ENCODE data around the gene IGF1R. TPM values are rescaled to one million over a fixed set of nuclear protein-coding genes. Genes with fewer than 3 reads are reported as not detected.
"Not testable (repeated sequence)": the region's sequence is repeated elsewhere in the genome, so short reads cannot be mapped to it uniquely, and the experiment has no call there.

The IGF1R gene
- total RNA-seq, 4 donors from 2014 or later: 59.6 to 172 (median 88.5) TPM

DNA sequence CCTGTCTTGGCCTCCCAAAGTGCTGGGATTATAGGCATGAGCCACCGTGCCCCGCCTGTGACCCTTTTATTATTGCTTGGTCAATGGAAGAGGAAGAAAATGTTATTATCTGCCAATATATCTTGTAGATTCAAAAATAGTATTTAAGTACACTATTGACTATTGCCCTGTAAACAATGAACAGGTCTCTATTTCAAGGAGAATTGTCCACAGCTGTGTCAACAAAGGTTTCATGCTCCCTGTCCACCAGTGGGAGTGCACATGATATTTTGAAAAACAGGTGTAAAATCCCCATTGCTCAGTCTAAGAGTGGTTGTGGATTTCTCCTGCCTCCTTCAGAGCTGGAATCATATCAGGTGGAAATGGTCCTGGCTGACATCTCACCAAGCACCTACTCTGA lies 36.5 kb upstream of the IGF1R start:
- TF ChIP-seq POLR2A (IDR thresholded peaks at IDR 0.05) (no peak), CTCF (IDR thresholded peaks at IDR 0.05) (no peak)
- intact Hi-C loops (cut with DNase I; ENCODE audit: low total_unique reads): no loop called here
- H3K4me3 ChIP-seq (ENCODE audit: low read depth, poor library complexity, severe bottlenecking): no peak overlapping the region
- 87 to 98% methylated on average over 2 of the region's 2 CpGs for WGBS, 2 donors
- no peak for DNase-seq (ENCODE audit: low spot score in 2 of 2)

GRCh38 chr15:98612490-98613110 lies 35.7 kb upstream of the IGF1R start:
- intact Hi-C loops (cut with DNase I; ENCODE audit: low total_unique reads): no loop called here
- H3K4me3 ChIP-seq (ENCODE audit: low read depth, poor library complexity, severe bottlenecking): no peak overlapping the region
- WGBS, 2 donors: 69 to 82% methylated on average over 6 of the region's 6 CpGs
- TF ChIP-seq POLR2A (IDR thresholded peaks at IDR 0.05) (no peak), CTCF (IDR thresholded peaks at IDR 0.05) (no peak)
- no peak for DNase-seq (ENCODE audit: low spot score in 2 of 2)

- intact Hi-C loops (cut with DNase I; ENCODE audit: low total_unique reads): no loop called here
- no peak for DNase-seq (ENCODE audit: low spot score in 2 of 2)
- H3K4me3 ChIP-seq (ENCODE audit: low read depth, poor library complexity, severe bottlenecking): no peak overlapping the region
- TF ChIP-seq CTCF (IDR thresholded peaks at IDR 0.05) (no peak), POLR2A (IDR thresholded peaks at IDR 0.05) (no peak)
- whole genome bisulfite sequencing, 2 donors: 75 to 82% methylated on average over 6 of the region's 6 CpGs
These were observed 33.7 kb upstream of the IGF1R start for GRCh38 chr15:98614681-98615080.

DNA sequence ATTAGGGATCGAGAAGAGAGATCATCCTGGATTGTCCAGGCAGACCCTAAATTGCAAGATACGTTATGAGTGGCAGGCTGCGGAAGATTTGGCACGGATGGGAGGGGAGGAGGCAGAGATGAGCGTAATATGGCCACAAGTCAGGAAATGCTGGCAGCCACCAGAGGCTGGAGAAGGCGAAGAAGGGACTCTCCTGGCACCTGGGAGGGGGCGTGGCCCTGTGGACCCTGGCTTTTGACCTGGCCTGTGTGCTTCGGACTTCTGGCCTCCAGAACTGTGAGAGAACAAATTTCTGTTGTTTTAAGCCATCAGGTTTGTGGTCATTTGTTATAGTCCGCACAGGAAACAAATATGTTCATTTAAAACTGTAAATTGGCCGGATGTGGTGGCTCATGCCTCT lies 31.9 kb upstream of the IGF1R start:
- H3K4me3 ChIP-seq (ENCODE audit: low read depth, poor library complexity, severe bottlenecking): no peak overlapping the region
- TF ChIP-seq POLR2A (IDR thresholded peaks at IDR 0.05) (no peak), CTCF (IDR thresholded peaks at IDR 0.05) (no peak)
- DNase-seq (ENCODE audit: low spot score in 2 of 2): peak in 1 of 2 donors; percentile 69
- intact Hi-C loops (cut with DNase I; ENCODE audit: low total_unique reads): no loop called here
- WGBS, 2 donors: 68 to 74% methylated on average over 10 of the region's 10 CpGs

GRCh38 chr15:98617328-98617980 lies 30.9 kb upstream of the IGF1R start:
- 87 to 88% methylated on average over 5 of the region's 5 CpGs for WGBS, 2 donors
- H3K4me3 ChIP-seq (ENCODE audit: low read depth, poor library complexity, severe bottlenecking): no peak overlapping the region
- TF ChIP-seq POLR2A (IDR thresholded peaks at IDR 0.05) (no peak), CTCF (IDR thresholded peaks at IDR 0.05) (no peak)
- DNase-seq (ENCODE audit: low spot score in 2 of 2): no peak
- intact Hi-C loops (cut with DNase I; ENCODE audit: low total_unique reads): no loop called here

- DNase-seq (ENCODE audit: low spot score in 2 of 2); intact Hi-C loops (cut with DNase I; ENCODE audit: low total_unique reads): not testable (repeated sequence)
These were observed 29.8 kb upstream of the IGF1R start for GRCh38 chr15:98618576-98618975.

More at GRCh38 chr15:98618576-98618975, 29.8 kb upstream of the IGF1R start:
- not testable (repeated sequence) for H3K4me3 ChIP-seq (ENCODE audit: low read depth, poor library complexity, severe bottlenecking)
- 88 to 89% methylated on average over 13 of the region's 13 CpGs for WGBS, 2 donors
